ENCODE results near the gene TTC22. TPM values are rescaled to one million over a fixed set of nuclear protein-coding genes. Genes with fewer than 3 reads are reported as not detected.

The TTC22 gene
- total RNA-seq, 1 experiment from 2014 or later: 0.59 TPM

GRCh38 chr1:54788459-54788858 is 12.7 kb downstream of the TTC22 start:
- H3K27ac Mint-ChIP-seq: peak overlapping the region in 1 of 3 experiments; percentile 64; a peak in 2 of 7 replicates

More at GRCh38 chr1:54788459-54788858, 12.7 kb downstream of the TTC22 start:
- Histone ChIP-seq H3K14ac (ENCODE audit: insufficient read depth, low read length) (0 out of 2 replicates have a peak overlapping the region, but pooled peaks have one; percentile 5), H3K23me2 (ENCODE audit: insufficient read length, low read depth, low read length, poor library complexity, severe bottlenecking) (no peaks in the 10 kb centered on the region), H3K23ac (ENCODE audit: insufficient read length, low read depth, low read length) (no peak overlapping the region), H2AFZ (ENCODE audit: low read length) (no peak overlapping the region), H2BK12ac (ENCODE audit: insufficient read length, low read depth, low read length) (no peak overlapping the region), H2BK5ac (ENCODE audit: insufficient read length, low read length) (no peak overlapping the region), H3K27ac (ENCODE audit: insufficient read length, low read depth, low read length) (no peak overlapping the region), H3K4me2 (ENCODE audit: insufficient read depth, insufficient read length, low read length) (no peak overlapping the region), H3K4me1 (ENCODE audit: insufficient read depth, low read length) (no peaks in the 10 kb centered on the region; the same call in 1 of the 2 replicates), H2AK5ac (ENCODE audit: insufficient read length, low read length) (no peak overlapping the region), H3K18ac (ENCODE audit: insufficient read length, low read depth, low read length) (no peak overlapping the region), H3T11ph (ENCODE audit: low read length) (no peak overlapping the region), H4K91ac (ENCODE audit: insufficient read length, low read depth, low read length) (no peak overlapping the region), H4K8ac (replicated peaks; ENCODE audit: insufficient read length, low read depth, low read length) (no peak overlapping the region), H3K9ac (ENCODE audit: extremely low read depth, insufficient read length, low read length) (no peak overlapping the region), H4K5ac (ENCODE audit: insufficient read length, low read depth, low read length) (no peak overlapping the region), H4K20me1 (ENCODE audit: control insufficient read depth, insufficient read depth, insufficient read length) (no peaks in the 10 kb centered on the region), H3K9me3 (ENCODE audit: control insufficient read depth, low read depth, low read length) (no peaks in the 10 kb centered on the region), H3K79me1 (ENCODE audit: insufficient read depth, low read depth, low read length, poor library complexity, severe bottlenecking) (no peaks in the 10 kb centered on the region), H3K56ac (ENCODE audit: insufficient read length, low read depth, low read length) (no peak overlapping the region), H2BK15ac (ENCODE audit: low read depth, low read length) (no peak overlapping the region), H3K4ac (ENCODE audit: low read depth, low read length) (no peak overlapping the region), H3K27me3 (ENCODE audit: insufficient read depth, low read length) (no peaks in the 10 kb centered on the region), H2BK120ac (ENCODE audit: low read depth, low read length, poor library complexity, severe bottlenecking) (no peak overlapping the region), H3K79me2 (ENCODE audit: insufficient read depth, low read length) (no peaks in the 10 kb centered on the region), H2BK20ac (ENCODE audit: low read depth, low read length, poor library complexity, severe bottlenecking) (no peak overlapping the region)
- no peak for TF ChIP-seq CTCF (conservative IDR thresholded peaks at IDR 0.05)
- Mint-ChIP-seq H3K27me3 (ENCODE audit: low read depth) (peaks cover 19% of the 10 kb centered on the region), H3K4me3 (peak overlapping the region in 1 of 2 experiments; percentile 5; a peak in 1 of 5 replicates), H3K4me1 (peaks cover 24 to 26% of the 10 kb centered on the region in 2 experiments), H3K9me3 (peaks cover 2 to 3% of the 10 kb centered on the region in 2 experiments; a peak in 2 of 5 replicates), H3K36me3 (ENCODE audit: insufficient read depth in 1 of 3, low read depth in 3 of 3) (no peaks in the 10 kb centered on the region)
- WGBS (ENCODE audit: extremely low coverage, insufficient read length, low lambda C conversion rate): no CpG with 5 or more reads among the region's 5 CpGs
- no peak for DNase-seq
